Suprapubic skin (tissue), 4 donors: ENCODE measurements around the gene SOX6. TPM values are rescaled to one million over a fixed set of nuclear protein-coding genes. Genes with fewer than 3 reads are reported as not detected.

Experiments
- DNase-seq, 2 donors: peaks; one replicate each; pipeline ENCODE4 v3.0.0-alpha.2; 2019; ENCODE audit warnings: low spot score in 2 of 2
- H3K27ac ChIP-seq: fragments of 200-600 bp; sonication (generic); one replicate; pipeline ENCODE4 v1.5.1; 2019
- H3K27me3 ChIP-seq: fragments of 200-600 bp; sonication (generic); one replicate; pipeline ENCODE4 v1.5.1; 2019
- H3K36me3 ChIP-seq: fragments of 200-600 bp; sonication (generic); one replicate; pipeline ENCODE4 v1.5.1; 2019
- H3K4me1 ChIP-seq: fragments of 200-600 bp; sonication (generic); one replicate; pipeline ENCODE4 v1.5.1; 2019
- H3K4me3 ChIP-seq: fragments of 200-600 bp; sonication (generic); one replicate; pipeline ENCODE4 v1.5.1; 2019; ENCODE audit warnings: mild to moderate bottlenecking
- H3K9me3 ChIP-seq: fragments of 200-600 bp; sonication (generic); one replicate; pipeline ENCODE4 v1.5.1; 2019
- EP300 ChIP-seq: sonication (generic); formaldehyde crosslinking; IDR thresholded peaks from one replicate; pipeline ENCODE4 v1.6.1; 2017; ENCODE audit warnings: antibody characterized with exemption
- POLR2A ChIP-seq, 2 donors: fragments of 450-650 bp; IDR thresholded peaks; one replicate each; pipeline ENCODE4 v1.6.1; 2017; ENCODE audit warnings: antibody characterized with exemption in 2 of 2, mild to moderate bottlenecking in 2 of 2, moderate library complexity in 2 of 2
- POLR2AphosphoS5 ChIP-seq, 3 donors: sonication (generic); formaldehyde crosslinking; IDR thresholded peaks; one replicate each; pipeline ENCODE4 v1.6.1; 2017; ENCODE audit warnings: antibody characterized with exemption in 3 of 3
- WGBS: methylation state at CpG from one replicate; pipeline ENCODE4 v1.1.5; 2018; 5-methylcytosine and 5-hydroxymethylcytosine counted together
- total RNA-seq, 4 donors: library from RNA; depleted of rRNA; stranded (reverse); fragments of >200 nt; gene quantifications; one replicate each; pipeline ENCODE4 v1.1.0, GENCODE V29; 2016
- TF ChIP-seq, protein P1 (sequence below), 2 donors: fragments of 200-600 bp in 1 of 2; fragments of 450-650 bp in 1 of 2; sonication (generic) in 1 of 2; IDR thresholded peaks; one replicate each; pipeline ENCODE4 v1.5.1; 2016 to 2019; ENCODE audit warnings: antibody characterized with exemption in 2 of 2, mild to moderate bottlenecking in 1 of 2, moderate library complexity in 1 of 2

The SOX6 gene
- total RNA-seq, 4 donors from 2014 or later: 12.1 to 32.0 (median 23.8) TPM

DNA sequence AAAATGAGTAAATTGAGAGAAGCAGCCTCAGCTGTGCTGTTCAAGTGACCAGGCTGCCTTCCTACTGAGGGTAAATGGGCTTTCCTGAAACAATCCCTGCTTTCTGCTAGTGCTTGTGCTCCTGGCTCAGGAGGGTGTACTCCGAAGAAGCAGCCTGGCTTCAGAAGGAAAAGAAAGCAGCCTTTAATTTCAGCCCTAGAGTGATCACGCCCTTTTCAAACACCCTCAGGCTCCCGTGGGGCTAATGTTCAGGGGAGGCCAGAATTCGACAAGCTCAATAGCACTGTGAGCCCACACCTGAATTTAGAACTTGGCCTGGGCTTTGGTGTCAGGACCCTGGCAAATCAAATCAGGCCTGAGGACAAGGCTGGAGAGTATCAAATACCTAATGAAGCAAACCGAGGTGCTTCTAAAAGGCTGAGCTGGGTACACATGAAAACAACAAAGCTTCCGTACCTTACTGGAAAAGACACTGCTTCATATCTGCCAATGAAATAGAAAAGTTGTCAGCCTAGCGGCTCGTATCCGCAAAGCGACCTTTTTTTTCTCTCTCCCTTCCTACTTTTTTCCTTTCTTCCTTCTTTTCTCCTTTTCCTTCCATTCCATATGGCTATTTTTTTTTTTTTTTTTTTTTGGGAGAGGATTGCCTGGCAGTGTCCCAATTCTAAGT is 387.8 kb downstream of the SOX6 start:
- Histone ChIP-seq H3K36me3 (no peaks in the 10 kb centered on the region), H3K4me1 (peaks cover 57% of the 10 kb centered on the region), H3K9me3 (no peaks in the 10 kb centered on the region), H3K4me3 (no peak overlapping the region), H3K27me3 (no peaks in the 10 kb centered on the region), H3K27ac (peak overlapping the region; percentile 90)
- DNase-seq: no peak
- WGBS: 48% methylated on average over 10 of the region's 10 CpGs
- TF ChIP-seq, protein P1, sequence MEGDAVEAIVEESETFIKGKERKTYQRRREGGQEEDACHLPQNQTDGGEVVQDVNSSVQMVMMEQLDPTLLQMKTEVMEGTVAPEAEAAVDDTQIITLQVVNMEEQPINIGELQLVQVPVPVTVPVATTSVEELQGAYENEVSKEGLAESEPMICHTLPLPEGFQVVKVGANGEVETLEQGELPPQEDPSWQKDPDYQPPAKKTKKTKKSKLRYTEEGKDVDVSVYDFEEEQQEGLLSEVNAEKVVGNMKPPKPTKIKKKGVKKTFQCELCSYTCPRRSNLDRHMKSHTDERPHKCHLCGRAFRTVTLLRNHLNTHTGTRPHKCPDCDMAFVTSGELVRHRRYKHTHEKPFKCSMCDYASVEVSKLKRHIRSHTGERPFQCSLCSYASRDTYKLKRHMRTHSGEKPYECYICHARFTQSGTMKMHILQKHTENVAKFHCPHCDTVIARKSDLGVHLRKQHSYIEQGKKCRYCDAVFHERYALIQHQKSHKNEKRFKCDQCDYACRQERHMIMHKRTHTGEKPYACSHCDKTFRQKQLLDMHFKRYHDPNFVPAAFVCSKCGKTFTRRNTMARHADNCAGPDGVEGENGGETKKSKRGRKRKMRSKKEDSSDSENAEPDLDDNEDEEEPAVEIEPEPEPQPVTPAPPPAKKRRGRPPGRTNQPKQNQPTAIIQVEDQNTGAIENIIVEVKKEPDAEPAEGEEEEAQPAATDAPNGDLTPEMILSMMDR (IDR thresholded peaks at IDR 0.05): no peak
- TF ChIP-seq POLR2A (IDR thresholded peaks at IDR 0.05) (no peak), POLR2AphosphoS5 (IDR thresholded peaks at IDR 0.05) (no peak), EP300 (no peak)

DNA sequence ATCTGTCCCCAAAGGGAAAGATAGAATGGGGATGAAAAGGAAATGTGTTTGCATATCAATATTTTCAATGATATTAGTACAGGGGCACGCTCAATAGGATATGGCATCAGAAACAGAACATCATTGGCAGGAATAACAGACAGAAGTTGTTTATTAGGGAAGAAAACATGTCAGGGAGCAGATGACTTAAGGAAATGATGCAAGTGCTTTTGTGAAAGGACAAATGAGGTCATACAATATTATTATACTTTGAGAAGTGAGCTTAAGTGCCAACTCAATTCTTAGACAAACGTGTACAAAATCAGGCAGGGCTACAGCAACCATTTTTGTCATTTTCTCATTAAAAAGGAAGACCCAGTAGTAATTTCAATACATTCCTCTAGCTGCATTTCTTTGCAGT is 388.4 kb downstream of the SOX6 start:
- Histone ChIP-seq H3K27ac (peak overlapping the region; percentile 90), H3K9me3 (no peaks in the 10 kb centered on the region), H3K36me3 (no peaks in the 10 kb centered on the region), H3K27me3 (no peaks in the 10 kb centered on the region), H3K4me1 (peaks cover 57% of the 10 kb centered on the region), H3K4me3 (no peak overlapping the region)
- DNase-seq: no peak
- TF ChIP-seq EP300 (no peak), POLR2A (IDR thresholded peaks at IDR 0.05) (no peak), POLR2AphosphoS5 (IDR thresholded peaks at IDR 0.05) (no peak)
- TF ChIP-seq, protein P1 (IDR thresholded peaks at IDR 0.05): no peak
- 31% methylated on average over 2 of the region's 2 CpGs for WGBS

DNA sequence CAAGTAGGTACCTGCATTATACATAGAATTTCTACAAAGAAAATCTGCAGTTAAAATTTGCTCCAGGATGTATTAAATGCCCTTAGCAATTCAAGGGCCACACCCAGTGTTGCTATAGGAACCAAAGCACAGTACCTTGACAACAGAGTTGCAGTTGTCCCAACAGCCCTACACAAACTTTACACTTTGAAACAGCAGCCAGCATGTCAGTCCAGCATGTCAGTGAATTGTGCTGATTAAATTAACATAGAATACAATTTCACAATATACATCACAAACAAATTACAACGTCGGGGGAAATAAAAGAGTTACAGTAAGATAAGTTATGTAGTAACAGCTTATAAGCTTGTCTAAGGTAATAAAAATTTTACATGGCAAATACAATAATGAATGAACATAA is 389.2 kb downstream of the SOX6 start:
- Histone ChIP-seq H3K27ac (peak overlapping the region; percentile 90), H3K4me1 (peaks cover 57% of the 10 kb centered on the region), H3K9me3 (no peaks in the 10 kb centered on the region), H3K36me3 (no peaks in the 10 kb centered on the region), H3K27me3 (no peaks in the 10 kb centered on the region), H3K4me3 (no peak overlapping the region)
- DNase-seq: no peak
- 39% methylated on average over 2 of the region's 2 CpGs for WGBS
- no peak for TF ChIP-seq POLR2A (IDR thresholded peaks at IDR 0.05)

DNA sequence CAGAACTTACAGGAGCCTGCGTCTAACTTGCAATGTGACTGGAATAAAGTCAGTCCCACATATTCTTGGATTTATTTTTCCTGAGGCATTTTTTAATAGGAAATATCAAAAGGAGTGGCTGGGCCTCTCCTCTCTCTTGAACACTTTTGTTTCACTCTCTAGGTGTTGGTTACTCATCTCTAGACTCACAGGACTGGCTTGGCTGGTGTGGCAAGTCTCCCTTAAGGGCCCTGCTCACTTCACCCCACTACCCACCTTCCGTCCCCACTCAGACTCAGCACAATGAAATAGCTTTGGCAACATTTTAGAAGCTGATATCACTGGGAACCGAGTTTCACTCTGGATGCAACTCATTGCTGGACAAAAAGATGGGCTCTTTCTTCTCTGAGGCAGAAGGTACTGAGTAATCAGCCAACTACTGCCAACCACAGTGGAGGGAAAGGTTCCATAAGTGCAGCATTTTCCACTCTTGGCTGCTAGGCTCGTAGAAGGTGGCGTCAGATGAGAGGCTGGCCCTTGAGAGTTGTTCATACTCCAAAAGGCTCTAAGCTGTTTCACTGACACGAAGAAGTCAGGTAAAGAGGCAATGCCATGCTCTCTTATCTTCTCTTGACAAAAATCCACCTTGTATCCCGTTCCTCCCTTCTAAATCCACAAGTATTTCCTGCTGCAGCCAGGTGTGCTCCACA is 390.6 kb downstream of the SOX6 start:
- 47% methylated on average over 7 of the region's 7 CpGs for WGBS
- H3K9me3 ChIP-seq: no peaks in the 10 kb centered on the region
- no peaks in the 10 kb centered on the region for H3K27me3 ChIP-seq
- H3K4me3 ChIP-seq: no peak overlapping the region
- H3K36me3 ChIP-seq: no peaks in the 10 kb centered on the region
- DNase-seq: no peak
- TF ChIP-seq POLR2AphosphoS5 (IDR thresholded peaks at IDR 0.05): peak in 1 of 3 donors; percentile 29
- TF ChIP-seq, protein P1 (IDR thresholded peaks at IDR 0.05): no peak
- no peak for TF ChIP-seq POLR2A (IDR thresholded peaks at IDR 0.05)
- TF ChIP-seq EP300: no peak
- peak overlapping the region; percentile 90 for H3K27ac ChIP-seq
- H3K4me1 ChIP-seq: peaks cover 56% of the 10 kb centered on the region

DNA sequence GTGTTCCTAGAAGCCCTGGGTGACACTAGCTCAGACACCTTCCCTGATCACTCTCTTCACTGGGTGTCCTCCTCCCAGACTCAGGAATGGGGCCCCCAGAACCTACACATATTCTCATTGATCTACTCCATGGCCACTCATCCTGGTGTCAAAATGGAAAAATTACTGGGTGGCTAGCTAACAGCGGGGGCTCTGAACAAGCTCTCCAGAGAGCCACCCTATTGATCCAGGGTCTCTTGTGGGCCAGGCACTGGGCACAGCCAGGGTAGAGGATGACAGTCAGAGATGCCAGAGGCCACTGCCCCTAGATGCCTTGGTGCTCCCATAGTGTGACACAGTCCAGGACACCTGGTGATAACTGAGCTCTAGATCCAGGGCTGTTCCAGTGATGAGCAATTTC is 393.1 kb downstream of the SOX6 start:
- DNase-seq: no peak
- Histone ChIP-seq H3K27ac (no peak overlapping the region), H3K27me3 (no peaks in the 10 kb centered on the region), H3K9me3 (no peaks in the 10 kb centered on the region), H3K4me3 (no peak overlapping the region), H3K4me1 (peaks cover 33% of the 10 kb centered on the region), H3K36me3 (no peaks in the 10 kb centered on the region)
- TF ChIP-seq EP300: no peak
- TF ChIP-seq POLR2A (IDR thresholded peaks at IDR 0.05): no peak
- TF ChIP-seq POLR2AphosphoS5 (IDR thresholded peaks at IDR 0.05): no peak
- TF ChIP-seq, protein P1 (IDR thresholded peaks at IDR 0.05): no peak
- WGBS: no CpG with 5 or more reads among the region's 1 CpG
